HG03521 (cell line): Measurements from ENCODE around the gene BMP4.

Source experiments
- ATAC-seq: cut with Tn5 transposase; IDR thresholded peaks from one replicate; pipeline ENCODE4 v1.9.1; 2021; ENCODE audit warnings: mild to moderate bottlenecking, moderate library complexity; ENCODE audit not compliant: unreplicated experiment

The BMP4 gene

GRCh38 chr14:53964249-53964648, 7.6 kb upstream of the BMP4 start:
- ATAC-seq: no peak

GRCh38 chr14:53963320-53964227, 6.9 kb upstream of the BMP4 start:
- no peak for ATAC-seq

DNA sequence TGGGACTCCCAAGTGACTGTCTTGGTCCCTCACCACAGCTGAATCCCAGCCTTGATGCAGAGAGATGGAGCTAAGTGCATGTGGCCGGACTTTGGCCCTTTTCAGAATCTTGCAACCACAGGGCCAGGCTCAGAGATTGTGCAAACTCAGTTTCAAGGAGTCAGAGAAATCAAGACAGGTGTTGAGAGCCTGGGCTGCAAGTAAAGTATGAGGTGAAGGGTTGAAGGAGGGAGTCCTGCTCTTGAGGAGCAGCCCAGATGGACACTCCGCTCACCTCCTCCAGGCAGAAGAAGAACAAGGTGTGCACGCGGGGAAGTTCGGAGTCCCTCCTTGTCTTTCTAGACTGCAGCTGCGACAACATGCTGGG, 6.3 kb upstream of the BMP4 start:
- no peak for ATAC-seq

GRCh38 chr14:53958628-53959027, 2.0 kb upstream of the BMP4 start:
- ATAC-seq: no peak

DNA sequence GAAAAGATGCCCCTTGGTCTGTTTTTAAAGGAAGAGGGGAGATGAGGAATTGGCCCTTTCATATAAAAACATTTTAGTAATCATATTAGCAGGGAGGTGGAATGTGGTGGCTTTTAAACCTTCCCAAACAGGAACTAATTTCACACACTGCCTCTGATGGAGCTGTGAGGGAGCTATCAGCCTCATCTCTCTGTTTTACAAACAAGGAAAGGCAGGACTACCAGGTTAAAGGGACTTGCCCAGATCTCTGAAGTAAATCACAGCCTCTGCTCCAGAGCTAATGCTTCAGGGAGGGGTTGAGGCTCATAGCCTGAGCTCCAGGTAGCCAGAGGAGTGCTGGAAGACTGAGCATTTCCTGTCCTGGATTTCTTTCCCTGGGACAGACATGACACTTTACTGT, 1.1 kb upstream of the BMP4 start:
- no peak for ATAC-seq

DNA sequence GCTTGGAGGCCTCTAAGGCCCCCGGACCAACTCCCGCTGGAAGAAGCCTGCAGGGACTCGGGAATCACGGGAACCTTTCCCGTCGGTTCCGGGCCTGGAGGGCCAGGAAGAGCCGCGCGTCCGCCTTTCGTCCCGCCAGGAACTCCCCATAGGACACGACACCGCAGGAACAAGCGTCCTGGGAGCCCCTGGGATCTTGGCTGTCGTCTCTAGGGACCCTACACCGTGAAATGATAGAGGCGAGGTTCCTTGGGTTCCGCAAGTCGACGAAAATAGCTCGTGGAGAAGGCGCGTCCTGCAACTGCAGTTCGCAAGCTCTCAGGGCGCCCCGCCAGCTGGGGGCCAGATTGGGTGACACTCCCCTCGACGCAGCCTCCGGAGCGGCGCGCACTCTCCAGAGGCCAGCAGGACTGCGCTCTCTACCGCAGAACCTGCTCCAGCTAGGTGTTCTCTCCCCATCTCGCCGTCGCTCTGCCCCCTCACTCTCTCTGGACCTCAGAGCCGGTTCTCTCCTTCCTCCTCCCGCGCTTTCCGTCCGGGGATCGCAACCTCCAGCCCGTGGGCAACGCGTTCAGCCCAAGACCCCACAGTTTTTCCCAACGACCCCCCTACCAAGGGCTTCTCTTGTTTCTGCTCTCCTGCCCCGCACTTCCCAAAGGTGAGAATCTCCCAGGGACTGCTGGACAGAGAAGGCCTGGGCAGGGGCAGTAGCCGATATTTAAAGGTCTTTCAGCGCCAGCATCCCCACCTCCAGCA, 776 bp downstream of the BMP4 start:
- no peak for ATAC-seq

GRCh38 chr14:53955229-53955556, 1.4 kb downstream of the BMP4 start:
- ATAC-seq: no peak

GRCh38 chr14:53954551-53955228, 1.9 kb downstream of the BMP4 start:
- no peak for ATAC-seq

DNA sequence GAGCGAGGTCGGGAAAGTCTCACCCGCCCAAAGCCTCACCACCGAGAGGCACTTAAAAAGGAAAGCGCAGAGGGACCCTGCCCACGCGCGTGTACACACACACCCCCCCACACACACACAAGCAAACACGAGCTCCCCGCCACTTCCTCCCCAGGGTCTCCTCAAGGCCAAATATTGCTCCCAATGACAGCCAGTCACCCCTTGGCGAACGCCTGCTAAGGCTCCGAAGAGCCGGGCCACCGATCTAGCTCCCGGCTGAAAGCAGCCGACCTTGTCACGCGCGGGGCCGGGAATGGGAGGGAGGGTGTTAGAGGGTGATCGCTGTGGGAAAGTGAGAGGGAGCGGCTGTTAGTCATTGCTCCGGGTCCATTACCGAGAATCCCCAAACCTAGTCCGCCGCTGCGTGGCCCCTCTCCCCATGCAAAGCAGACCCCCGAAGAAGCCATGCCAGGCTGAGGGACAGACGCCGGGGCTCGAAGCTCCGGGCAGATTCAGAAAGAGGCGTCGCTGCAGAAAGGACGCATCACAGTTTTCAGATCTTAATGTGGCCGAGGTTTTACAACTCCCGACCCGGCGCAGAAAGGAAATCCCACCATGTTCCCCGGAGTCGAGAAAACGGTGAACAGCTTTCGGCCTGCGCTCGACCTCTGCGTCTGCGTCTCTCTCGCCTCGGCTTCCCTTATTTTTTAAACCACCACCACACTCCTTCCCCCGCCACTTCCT, 2.6 kb downstream of the BMP4 start:
- ATAC-seq: no peak

GRCh38 chr14:53953002-53953827, 3.4 kb downstream of the BMP4 start:
- no peak for ATAC-seq

DNA sequence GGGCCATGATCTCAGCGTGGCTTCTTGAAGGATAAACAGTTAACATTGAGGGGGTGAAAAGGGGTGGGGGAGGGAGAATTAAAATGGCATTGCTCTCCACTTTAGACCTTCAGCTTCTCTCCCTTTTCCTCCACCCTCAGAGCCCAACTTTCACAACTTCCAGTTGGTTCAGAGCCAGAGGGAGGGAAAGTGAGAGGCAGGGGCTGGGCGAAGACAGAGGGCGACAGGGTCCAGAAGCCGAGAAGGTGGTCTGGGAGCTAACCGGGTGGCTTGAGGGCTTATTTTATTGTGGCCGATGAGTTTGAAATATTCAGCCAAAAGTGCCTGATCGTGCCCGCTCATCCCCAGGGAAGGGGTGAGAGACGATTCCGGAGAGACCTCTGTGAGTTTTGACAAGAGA, 4.1 kb downstream of the BMP4 start:
- ATAC-seq: no peak

GRCh38 chr14:53951627-53952303, 4.9 kb downstream of the BMP4 start:
- no peak for ATAC-seq

DNA sequence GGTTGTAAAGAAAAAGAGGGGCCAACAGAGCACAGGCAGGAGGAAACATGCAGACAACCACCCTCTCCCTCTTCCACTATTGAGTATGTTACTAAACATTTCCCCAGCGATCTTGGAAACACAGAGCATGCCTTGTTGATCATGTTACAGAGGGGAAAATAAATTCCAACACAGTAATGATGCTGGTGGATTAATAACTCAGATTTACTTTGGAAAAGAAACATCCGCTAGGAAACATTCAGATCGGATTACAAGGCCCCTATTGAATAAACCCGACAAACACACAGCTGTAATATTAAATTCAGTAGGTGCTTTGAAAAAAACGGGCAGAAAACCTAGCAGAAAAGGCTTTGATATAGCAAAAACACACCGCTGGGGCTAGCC, 5.4 kb downstream of the BMP4 start:
- ATAC-seq: no peak

DNA sequence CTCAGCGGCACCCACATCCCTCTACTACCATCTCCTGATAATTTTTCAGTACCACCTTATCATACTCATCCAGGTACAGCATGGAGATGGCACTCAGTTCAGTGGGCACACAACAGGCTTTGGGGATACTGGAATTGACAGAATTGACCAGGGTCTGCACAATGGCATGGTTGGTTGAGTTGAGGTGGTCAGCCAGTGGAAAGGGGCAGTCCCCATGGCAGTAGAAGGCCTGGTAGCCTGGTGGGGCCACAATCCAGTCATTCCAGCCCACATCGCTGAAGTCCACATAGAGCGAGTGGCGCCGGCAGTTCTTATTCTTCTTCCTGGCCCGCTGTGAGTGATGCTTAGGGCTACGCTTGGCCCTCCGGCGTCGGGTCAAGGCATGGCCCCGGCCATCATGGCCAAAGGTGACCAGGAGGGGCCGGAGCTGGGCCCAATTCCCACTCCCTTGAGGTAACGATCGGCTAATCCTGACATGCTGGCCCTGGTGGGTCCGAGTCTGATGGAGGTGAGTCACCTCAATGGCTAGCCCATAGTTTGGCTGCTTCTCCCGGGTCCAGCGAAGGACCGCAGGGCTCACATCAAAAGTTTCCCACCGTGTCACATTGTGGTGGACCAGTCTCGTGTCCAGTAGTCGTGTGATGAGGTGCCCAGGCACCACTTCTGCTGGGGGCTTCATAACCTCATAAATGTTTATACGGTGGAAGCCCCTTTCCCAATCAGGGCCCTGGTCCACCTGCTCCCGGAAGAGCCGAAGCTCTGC, 6.4 kb downstream of the BMP4 start:
- no peak for ATAC-seq

GRCh38 chr14:53949201-53949600, 7.4 kb downstream of the BMP4 start:
- no peak for ATAC-seq

DNA sequence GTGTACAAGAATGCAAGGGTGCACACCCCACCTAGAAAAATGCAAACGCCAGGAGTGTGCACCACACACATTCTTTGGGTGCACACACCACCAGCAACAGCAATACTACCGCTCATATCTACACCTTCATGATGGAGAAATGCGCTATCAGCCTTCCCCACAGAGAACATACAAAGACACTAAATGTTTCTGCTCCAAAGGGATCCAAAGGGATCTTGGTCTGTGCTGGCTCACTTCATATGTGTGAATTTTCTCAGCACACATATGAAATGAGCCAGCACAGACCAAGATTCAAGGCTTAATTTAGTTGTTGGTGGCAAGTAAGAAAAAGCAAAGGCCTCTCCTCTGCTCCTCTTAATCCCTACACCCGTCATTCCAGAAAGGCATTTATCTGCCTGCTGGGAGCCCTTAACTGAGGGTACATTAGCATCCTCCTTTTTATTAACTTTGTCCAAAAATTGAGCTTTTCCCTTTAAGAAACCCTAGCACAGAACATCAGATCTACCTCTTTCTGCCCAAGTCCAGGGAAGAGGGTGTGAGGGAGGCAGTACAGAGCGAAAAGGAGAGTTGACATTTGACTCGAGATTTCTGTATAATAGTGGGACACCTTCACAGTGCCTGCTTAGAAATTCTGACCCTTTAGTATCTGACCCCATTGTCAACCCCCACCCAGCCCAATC, 8.3 kb downstream of the BMP4 start:
- ATAC-seq: no peak

DNA sequence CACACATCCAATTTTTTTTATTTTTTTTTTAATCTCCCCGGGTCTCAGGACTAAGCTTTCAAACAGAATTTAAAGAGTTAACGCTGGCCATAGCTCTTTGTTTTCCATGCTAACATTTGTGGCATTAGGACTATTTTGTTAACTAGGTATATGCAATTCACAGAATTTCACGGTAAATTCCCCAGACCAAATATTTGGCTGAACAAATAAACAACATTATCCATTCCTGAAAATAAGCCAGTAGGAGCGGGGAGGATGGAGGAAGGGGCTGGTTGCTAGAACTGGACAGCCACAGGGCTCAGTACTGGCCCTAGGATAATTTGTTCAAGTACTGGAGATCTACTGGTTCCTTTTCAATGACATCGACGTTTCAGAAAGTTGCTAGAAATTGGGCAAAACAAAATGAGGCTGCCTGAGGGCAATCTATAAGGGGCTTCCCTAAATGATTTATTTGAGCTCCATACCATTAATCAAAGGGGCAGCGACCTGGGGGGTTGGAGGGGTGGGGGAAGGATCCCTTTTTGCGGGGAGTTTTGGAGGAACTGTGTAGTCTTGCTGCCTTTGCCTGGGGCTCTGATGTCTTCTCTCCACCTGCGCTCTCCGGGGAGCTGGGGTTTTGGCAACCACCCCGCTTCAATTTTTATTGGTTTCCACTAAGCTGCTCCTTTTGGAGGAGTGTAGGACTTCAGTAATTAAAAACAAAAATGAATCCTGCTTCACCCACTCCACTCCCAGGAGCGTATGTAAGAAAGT, 9.0 kb downstream of the BMP4 start:
- no peak for ATAC-seq

- no peak for ATAC-seq
These were observed 9.6 kb downstream of the BMP4 start for GRCh38 chr14:53947094-53947445.
